SK-N-SH treated with all-trans-retinoic acid at 6 μM for 48 hours (cell line): ENCODE measurements around the gene ARHGEF12.

Experiments used
- ATAC-seq: fragments of 200-7000 bp; cut with Tn5 transposase; 3 replicates; pipeline ENCODE4 v1.9.1; 2020; ENCODE audit warnings: mild to moderate bottlenecking, moderate library complexity
- ARNTL ChIP-seq: fragments of 450-650 bp; formaldehyde crosslinking; IDR thresholded peaks from 2 replicates; pipeline ENCODE4 v1.5.0; 2020; ENCODE audit warnings: low read depth, mild to moderate bottlenecking, moderate library complexity, borderline replicate concordance
- CSDC2 ChIP-seq: fragments of 250-450 bp; sonication (Bioruptor Pico); IDR thresholded peaks from 2 replicates; pipeline ENCODE4 v1.5.0; 2020; ENCODE audit warnings: mild to moderate bottlenecking, moderate library complexity
- CSRNP3 ChIP-seq: fragments of 250-450 bp; sonication (Bioruptor Pico); IDR thresholded peaks from 2 replicates; pipeline ENCODE4 v1.5.1; 2021; ENCODE audit warnings: mild to moderate bottlenecking, moderate library complexity
- ESRRG ChIP-seq: fragments of 250-450 bp; sonication (Bioruptor Pico); IDR thresholded peaks from 2 replicates; pipeline ENCODE4 v1.6.1; 2021; ENCODE audit warnings: mild to moderate bottlenecking
- GLIS3 ChIP-seq: fragments of 250-450 bp; sonication (Bioruptor Pico); IDR thresholded peaks from 2 replicates; pipeline ENCODE4 v1.5.0; 2020; ENCODE audit warnings: mild to moderate bottlenecking, moderate library complexity
- ISL1 ChIP-seq: fragments of 250-450 bp; sonication (Bioruptor Pico); IDR thresholded peaks from 2 replicates; pipeline ENCODE4 v2.1.2; 2022; ENCODE audit warnings: mild to moderate bottlenecking, moderate library complexity
- OSR1 ChIP-seq: fragments of 250-450 bp; sonication (Bioruptor Pico); IDR thresholded peaks from 2 replicates; pipeline ENCODE4 v1.8.0; 2022; ENCODE audit warnings: moderate library complexity, mild to moderate bottlenecking, inconsistent platforms
- PATZ1 ChIP-seq: fragments of 250-450 bp; sonication (Bioruptor Pico); IDR thresholded peaks from 2 replicates; pipeline ENCODE4 v1.8.0; 2020; ENCODE audit warnings: mild to moderate bottlenecking, moderate library complexity, borderline replicate concordance
- POU6F1 ChIP-seq: fragments of 250-450 bp; sonication (Bioruptor Pico); IDR thresholded peaks from 2 replicates; pipeline ENCODE4 v1.8.0; 2021; ENCODE audit warnings: low read depth, mild to moderate bottlenecking, moderate library complexity, borderline replicate concordance
- PPARA ChIP-seq: fragments of 250-450 bp; sonication (Bioruptor Pico); IDR thresholded peaks from 2 replicates; pipeline ENCODE4 v1.5.0; 2020; ENCODE audit warnings: mild to moderate bottlenecking, borderline replicate concordance
- RARB ChIP-seq: fragments of 250-450 bp; sonication (Bioruptor Pico); IDR thresholded peaks from 2 replicates; pipeline ENCODE4 v1.8.0; 2021; ENCODE audit warnings: mild to moderate bottlenecking, moderate library complexity
- SNAI2 ChIP-seq: fragments of 250-450 bp; sonication (Bioruptor Pico); IDR thresholded peaks from 2 replicates; pipeline ENCODE4 v1.5.0; 2020; ENCODE audit warnings: mild to moderate bottlenecking, moderate library complexity
- TCF4 ChIP-seq: fragments of 250-450 bp; sonication (Bioruptor Pico); IDR thresholded peaks from 2 replicates; pipeline ENCODE4 v1.8.0; 2021; ENCODE audit warnings: mild to moderate bottlenecking, moderate library complexity, borderline replicate concordance
- TOX ChIP-seq: fragments of 250-450 bp; sonication (Bioruptor Pico); IDR thresholded peaks from 2 replicates; pipeline ENCODE4 v1.8.0; 2021; ENCODE audit warnings: mild to moderate bottlenecking, moderate library complexity, borderline replicate concordance
- TSHZ2 ChIP-seq: fragments of 250-450 bp; sonication (Bioruptor Pico); IDR thresholded peaks from 2 replicates; pipeline ENCODE4 v1.5.0; 2020; ENCODE audit warnings: mild to moderate bottlenecking, moderate library complexity
- ZC3H10 ChIP-seq: fragments of 250-450 bp; sonication (Bioruptor Pico); IDR thresholded peaks from 2 replicates; pipeline ENCODE4 v1.5.1; 2021; ENCODE audit warnings: mild to moderate bottlenecking, moderate library complexity
- ZFP30 ChIP-seq: fragments of 450-650 bp; formaldehyde crosslinking; IDR thresholded peaks from 2 replicates; pipeline ENCODE4 v1.5.0; 2022; ENCODE audit warnings: mild to moderate bottlenecking, moderate library complexity
- ZNF565 ChIP-seq: fragments of 450-650 bp; formaldehyde crosslinking; conservative IDR thresholded peaks from 2 replicates; pipeline ENCODE4 v1.5.0; 2020; ENCODE audit warnings: low read depth, mild to moderate bottlenecking, moderate library complexity
- ZNF70 ChIP-seq: fragments of 450-650 bp; formaldehyde crosslinking; IDR thresholded peaks from 2 replicates; pipeline ENCODE4 v1.5.0; 2020; ENCODE audit warnings: mild to moderate bottlenecking, moderate library complexity
- ZNF8 ChIP-seq: fragments of 450-650 bp; formaldehyde crosslinking; IDR thresholded peaks from 2 replicates; pipeline ENCODE4 v1.5.0; 2020; ENCODE audit warnings: mild to moderate bottlenecking, moderate library complexity

The ARHGEF12 gene

GRCh38 chr11:120524536-120525085 lies 188.4 kb downstream of the ARHGEF12 start (continued):
- TF ChIP-seq POU6F1 (CRISPR knock-in tag): no peak

GRCh38 chr11:120525261-120526171 lies 189.3 kb downstream of the ARHGEF12 start:
- TF ChIP-seq RARB (CRISPR knock-in tag) (no peak), ISL1 (CRISPR knock-in tag) (no peak), ZNF70 (CRISPR knock-in tag) (no peak), GLIS3 (CRISPR knock-in tag) (no peak), TCF4 (CRISPR knock-in tag) (no peak), SNAI2 (CRISPR knock-in tag) (no peak), ZC3H10 (CRISPR knock-in tag) (no peak), PATZ1 (CRISPR knock-in tag) (no peak), PPARA (no peak), ZFP30 (CRISPR knock-in tag) (no peak), ZNF8 (CRISPR knock-in tag) (no peak), CSDC2 (CRISPR knock-in tag) (no peak), ARNTL (CRISPR knock-in tag) (no peak), POU6F1 (CRISPR knock-in tag) (no peak), ESRRG (CRISPR knock-in tag) (no peak), ZNF565 (CRISPR knock-in tag) (no peak), OSR1 (no peak), CSRNP3 (CRISPR knock-in tag) (no peak), TOX (CRISPR knock-in tag) (no peak)
- TF ChIP-seq, all 23 proteins: peak for 0
- ATAC-seq: no peak

GRCh38 chr11:120526241-120526640 lies 190.0 kb downstream of the ARHGEF12 start:
- no peak for ATAC-seq
- TF ChIP-seq TSHZ2: no peak
- no peak for TF ChIP-seq PATZ1 (CRISPR knock-in tag)
- no peak for TF ChIP-seq ISL1 (CRISPR knock-in tag)
- no peak for TF ChIP-seq POU6F1 (CRISPR knock-in tag)
- TF ChIP-seq ZFP30 (CRISPR knock-in tag): no peak
- no peak for TF ChIP-seq OSR1
- TF ChIP-seq ZNF565 (CRISPR knock-in tag): no peak
- no peak for TF ChIP-seq RARB (CRISPR knock-in tag)
- TF ChIP-seq ESRRG (CRISPR knock-in tag): no peak
- no peak for TF ChIP-seq CSRNP3 (CRISPR knock-in tag)
